Gastrocnemius medialis (tissue), 4 donors: Measurements from ENCODE around the gene LDLRAD4.

Source experiments
- POLR2A ChIP-seq, 2 donors: fragments of 450-650 bp; IDR thresholded peaks; one replicate each; pipeline ENCODE4 v1.6.1; 2017; ENCODE audit warnings: antibody characterized with exemption in 2 of 2, mild to moderate bottlenecking in 2 of 2, moderate library complexity in 2 of 2
- TF ChIP-seq, protein P1 (sequence below), 5 experiments: fragments of 450-650 bp in 3 of 5; fragments of 200-600 bp in 2 of 5; sonication (generic) in 2 of 5; IDR thresholded peaks in 4 of 5; conservative IDR thresholded peaks in 1 of 5; 1 replicate in 4 of 5; 2 replicates in 1 of 5; pipeline ENCODE4 v1.5.1; 2016 to 2019; ENCODE audit warnings: antibody characterized with exemption in 5 of 5, mild to moderate bottlenecking in 3 of 5, moderate library complexity in 3 of 5

DNA sequence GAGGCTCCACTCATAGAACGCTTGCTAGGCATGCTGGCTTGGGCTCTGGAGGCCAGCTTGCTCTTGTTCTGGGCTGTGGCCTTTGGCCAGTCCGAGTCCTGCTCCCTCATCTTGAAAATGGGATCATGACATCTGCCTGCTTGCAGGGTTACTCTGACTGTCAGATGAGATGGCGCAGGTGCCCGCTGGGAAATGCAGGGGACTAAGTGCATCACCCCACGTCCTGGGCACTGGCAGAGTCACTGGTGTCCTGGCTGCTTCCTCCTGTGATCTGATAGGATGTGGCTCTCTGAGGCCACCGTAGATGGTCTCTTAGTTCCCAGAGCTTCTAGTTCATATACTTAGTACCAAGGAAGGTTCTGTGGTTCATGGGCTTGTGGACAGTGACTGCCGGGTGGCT, 18.5 kb downstream of the LDLRAD4 start:
- TF ChIP-seq POLR2A (IDR thresholded peaks at IDR 0.05): no peak
- TF ChIP-seq, protein P1, sequence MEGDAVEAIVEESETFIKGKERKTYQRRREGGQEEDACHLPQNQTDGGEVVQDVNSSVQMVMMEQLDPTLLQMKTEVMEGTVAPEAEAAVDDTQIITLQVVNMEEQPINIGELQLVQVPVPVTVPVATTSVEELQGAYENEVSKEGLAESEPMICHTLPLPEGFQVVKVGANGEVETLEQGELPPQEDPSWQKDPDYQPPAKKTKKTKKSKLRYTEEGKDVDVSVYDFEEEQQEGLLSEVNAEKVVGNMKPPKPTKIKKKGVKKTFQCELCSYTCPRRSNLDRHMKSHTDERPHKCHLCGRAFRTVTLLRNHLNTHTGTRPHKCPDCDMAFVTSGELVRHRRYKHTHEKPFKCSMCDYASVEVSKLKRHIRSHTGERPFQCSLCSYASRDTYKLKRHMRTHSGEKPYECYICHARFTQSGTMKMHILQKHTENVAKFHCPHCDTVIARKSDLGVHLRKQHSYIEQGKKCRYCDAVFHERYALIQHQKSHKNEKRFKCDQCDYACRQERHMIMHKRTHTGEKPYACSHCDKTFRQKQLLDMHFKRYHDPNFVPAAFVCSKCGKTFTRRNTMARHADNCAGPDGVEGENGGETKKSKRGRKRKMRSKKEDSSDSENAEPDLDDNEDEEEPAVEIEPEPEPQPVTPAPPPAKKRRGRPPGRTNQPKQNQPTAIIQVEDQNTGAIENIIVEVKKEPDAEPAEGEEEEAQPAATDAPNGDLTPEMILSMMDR (IDR thresholded peaks at IDR 0.05 in 4 of 5, conservative IDR thresholded peaks at IDR 0.05 in 1 of 5): no peak
